GM20000 (cell line): ENCODE measurements around the gene CCL21.
A peak's percentile ranks its signal among the peaks of the same experiment; 100 is the strongest.

Source experiments
- DNase-seq: peaks from one replicate; pipeline ENCODE4 v3.0.0; 2012; ENCODE audit warnings: low spot score
- CTCF ChIP-seq: IDR thresholded peaks from 2 replicates; pipeline ENCODE4 v1.5.1; 2012; ENCODE audit warnings: mild to moderate bottlenecking, control low read depth; ENCODE audit errors: extremely low read depth, missing control alignments

Gene CCL21

GRCh38 chr9:34716711-34717110 is 6.8 kb upstream of the CCL21 start:
- DNase-seq, result no peak
- TF ChIP-seq CTCF, result no peak

GRCh38 chr9:34715639-34716215 is 5.8 kb upstream of the CCL21 start:
- TF ChIP-seq CTCF, result no peak
- no peak for DNase-seq

GRCh38 chr9:34714007-34714406 is 4.1 kb upstream of the CCL21 start:
- DNase-seq, result no peak
- no peak for TF ChIP-seq CTCF

- DNase-seq, result no peak
- TF ChIP-seq CTCF, result no peak
These were observed 2.2 kb upstream of the CCL21 start for GRCh38 chr9:34712140-34712539.

GRCh38 chr9:34709196-34709978 is 549 bp downstream of the CCL21 start:
- no peak for TF ChIP-seq CTCF
- DNase-seq, result no peak

- no peak for DNase-seq
- TF ChIP-seq CTCF, result no peak
These were observed 2.8 kb downstream of the CCL21 start for GRCh38 chr9:34707130-34707529.

- DNase-seq, result peak; percentile 91
- TF ChIP-seq CTCF, result peak; percentile 100
These were observed 7.9 kb downstream of the CCL21 start for GRCh38 chr9:34701769-34702736.
